Inflammatory macrophage treated with lipopolysaccharide for 4 hours (primary cell): ENCODE results near the gene ERP27.

Experiments used
- DNase-seq: peaks from one replicate; pipeline ENCODE4 v3.0.0-alpha.2; 2020

The ERP27 gene

GRCh38 chr12:14900521-14901227 lies 37.7 kb downstream of the ERP27 start:
- no peak for DNase-seq

GRCh38 chr12:14896521-14897169 lies 41.7 kb downstream of the ERP27 start:
- DNase-seq, result no peak

- no peak for DNase-seq
These were observed 44.7 kb downstream of the ERP27 start for GRCh38 chr12:14893506-14894250.

GRCh38 chr12:14892726-14893505 lies 45.4 kb downstream of the ERP27 start:
- DNase-seq, result no peak

- no peak for DNase-seq
These were observed 47.6 kb downstream of the ERP27 start for GRCh38 chr12:14890701-14891100.

- no peak for DNase-seq
These were observed 52.1 kb downstream of the ERP27 start for GRCh38 chr12:14886271-14886670.

GRCh38 chr12:14885718-14886221 lies 52.6 kb downstream of the ERP27 start, which contains the start of gene MGP:
MGP (minus strand) TSS chr12:14885854; CDS start chr12:14885791, 63 bp downstream.
- no peak for DNase-seq

GRCh38 chr12:14884458-14884878 lies 53.9 kb downstream of the ERP27 start:
- DNase-seq, result peak; percentile 66

GRCh38 chr12:14883686-14884085 lies 54.7 kb downstream of the ERP27 start:
- DNase-seq, result no peak

GRCh38 chr12:14880890-14881453 lies 57.4 kb downstream of the ERP27 start:
- DNase-seq, result no peak

GRCh38 chr12:14879222-14879933 lies 59.0 kb downstream of the ERP27 start:
- DNase-seq, result no peak

GRCh38 chr12:14878488-14878887 lies 59.8 kb downstream of the ERP27 start:
- no peak for DNase-seq

GRCh38 chr12:14876833-14877232 lies 61.5 kb downstream of the ERP27 start:
- DNase-seq, result no peak

GRCh38 chr12:14874882-14875281 lies 63.5 kb downstream of the ERP27 start:
- DNase-seq, result no peak

- DNase-seq, result peak; percentile 9
These were observed 64.7 kb downstream of the ERP27 start for GRCh38 chr12:14873440-14874185.

- no peak for DNase-seq
These were observed 66.5 kb downstream of the ERP27 start for GRCh38 chr12:14871886-14872285.

- no peak for DNase-seq
These were observed 67.1 kb downstream of the ERP27 start for GRCh38 chr12:14871247-14871646.

GRCh38 chr12:14868916-14869506 lies 69.3 kb downstream of the ERP27 start:
- no peak for DNase-seq
